Measurements from ENCODE around the gene CTNND2. TPM values are rescaled to one million over a fixed set of nuclear protein-coding genes. Genes with fewer than 3 reads are reported as not detected.

Gene CTNND2
- polyA plus RNA-seq, 1 donor from 2014 or later = 67.0 TPM

DNA sequence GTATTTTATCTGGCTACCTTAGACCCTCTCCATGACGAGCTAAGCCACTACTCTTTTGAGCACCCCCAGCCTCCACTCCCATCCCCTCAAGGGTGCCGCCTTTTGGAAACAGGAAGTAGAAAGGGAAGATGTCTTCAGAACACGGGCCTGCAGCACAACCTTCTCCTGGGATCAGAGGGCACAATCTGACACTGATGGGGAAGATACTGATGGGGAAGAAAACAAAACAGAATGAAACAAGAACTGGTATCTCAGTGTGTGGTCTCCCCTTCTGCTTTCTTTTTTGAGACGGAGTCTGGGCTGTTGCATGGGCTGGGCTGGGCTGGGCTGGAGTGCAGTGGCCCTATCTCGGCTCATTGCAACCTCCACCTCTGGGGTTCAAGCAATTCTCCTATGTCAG lies 603.5 kb downstream of the CTNND2 start:
- Histone ChIP-seq H3K4me2 (ENCODE audit: low read length) (no peak overlapping the region), H3K9me3 (ENCODE audit: low read length) (no peaks in the 10 kb centered on the region), H3K27ac (ENCODE audit: low read length) (no peak overlapping the region), H3F3A (ENCODE audit: insufficient read depth, low read length, poor library complexity, severe bottlenecking) (no peaks in the 10 kb centered on the region), H3K9ac (ENCODE audit: low read length) (no peak overlapping the region), H3K36me3 (ENCODE audit: insufficient read depth, low read length) (no peaks in the 10 kb centered on the region), H3K27me3 (ENCODE audit: insufficient read depth, low read depth, low read length) (no peaks in the 10 kb centered on the region), H4K20me1 (ENCODE audit: insufficient read depth) (no peaks in the 10 kb centered on the region), H3K9me2 (ENCODE audit: insufficient read depth, low read length) (no peaks in the 10 kb centered on the region), H2AFZ (ENCODE audit: low read depth, low read length) (no peak overlapping the region), H3K4me3 (ENCODE audit: low read length) (no peak overlapping the region), H3K79me2 (replicated peaks; ENCODE audit: insufficient read depth, low read length) (no peaks in the 10 kb centered on the region)
- TF ChIP-seq SMC3 (conservative IDR thresholded peaks at IDR 0.05; ENCODE audit: poor library complexity) (no peak), EZH2 (IDR thresholded peaks at IDR 0.05; ENCODE audit: borderline replicate concordance, insufficient read depth, low read length, poor library complexity, severe bottlenecking) (no peak), EP300 (conservative IDR thresholded peaks at IDR 0.05; ENCODE audit: poor library complexity, severe bottlenecking) (no peak), POLR2AphosphoS5 (IDR thresholded peaks at IDR 0.05) (no peak), RAD21 (conservative IDR thresholded peaks at IDR 0.05) (no peak), MXI1 (conservative IDR thresholded peaks at IDR 0.05; ENCODE audit: poor library complexity, severe bottlenecking) (no peak), TAF1 (IDR thresholded peaks at IDR 0.05; ENCODE audit: low read depth) (no peak)
- TF ChIP-seq, protein P1, sequence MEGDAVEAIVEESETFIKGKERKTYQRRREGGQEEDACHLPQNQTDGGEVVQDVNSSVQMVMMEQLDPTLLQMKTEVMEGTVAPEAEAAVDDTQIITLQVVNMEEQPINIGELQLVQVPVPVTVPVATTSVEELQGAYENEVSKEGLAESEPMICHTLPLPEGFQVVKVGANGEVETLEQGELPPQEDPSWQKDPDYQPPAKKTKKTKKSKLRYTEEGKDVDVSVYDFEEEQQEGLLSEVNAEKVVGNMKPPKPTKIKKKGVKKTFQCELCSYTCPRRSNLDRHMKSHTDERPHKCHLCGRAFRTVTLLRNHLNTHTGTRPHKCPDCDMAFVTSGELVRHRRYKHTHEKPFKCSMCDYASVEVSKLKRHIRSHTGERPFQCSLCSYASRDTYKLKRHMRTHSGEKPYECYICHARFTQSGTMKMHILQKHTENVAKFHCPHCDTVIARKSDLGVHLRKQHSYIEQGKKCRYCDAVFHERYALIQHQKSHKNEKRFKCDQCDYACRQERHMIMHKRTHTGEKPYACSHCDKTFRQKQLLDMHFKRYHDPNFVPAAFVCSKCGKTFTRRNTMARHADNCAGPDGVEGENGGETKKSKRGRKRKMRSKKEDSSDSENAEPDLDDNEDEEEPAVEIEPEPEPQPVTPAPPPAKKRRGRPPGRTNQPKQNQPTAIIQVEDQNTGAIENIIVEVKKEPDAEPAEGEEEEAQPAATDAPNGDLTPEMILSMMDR (IDR thresholded peaks at IDR 0.05; ENCODE audit: poor library complexity, severe bottlenecking) = no peak
- TF ChIP-seq, protein P2, sequence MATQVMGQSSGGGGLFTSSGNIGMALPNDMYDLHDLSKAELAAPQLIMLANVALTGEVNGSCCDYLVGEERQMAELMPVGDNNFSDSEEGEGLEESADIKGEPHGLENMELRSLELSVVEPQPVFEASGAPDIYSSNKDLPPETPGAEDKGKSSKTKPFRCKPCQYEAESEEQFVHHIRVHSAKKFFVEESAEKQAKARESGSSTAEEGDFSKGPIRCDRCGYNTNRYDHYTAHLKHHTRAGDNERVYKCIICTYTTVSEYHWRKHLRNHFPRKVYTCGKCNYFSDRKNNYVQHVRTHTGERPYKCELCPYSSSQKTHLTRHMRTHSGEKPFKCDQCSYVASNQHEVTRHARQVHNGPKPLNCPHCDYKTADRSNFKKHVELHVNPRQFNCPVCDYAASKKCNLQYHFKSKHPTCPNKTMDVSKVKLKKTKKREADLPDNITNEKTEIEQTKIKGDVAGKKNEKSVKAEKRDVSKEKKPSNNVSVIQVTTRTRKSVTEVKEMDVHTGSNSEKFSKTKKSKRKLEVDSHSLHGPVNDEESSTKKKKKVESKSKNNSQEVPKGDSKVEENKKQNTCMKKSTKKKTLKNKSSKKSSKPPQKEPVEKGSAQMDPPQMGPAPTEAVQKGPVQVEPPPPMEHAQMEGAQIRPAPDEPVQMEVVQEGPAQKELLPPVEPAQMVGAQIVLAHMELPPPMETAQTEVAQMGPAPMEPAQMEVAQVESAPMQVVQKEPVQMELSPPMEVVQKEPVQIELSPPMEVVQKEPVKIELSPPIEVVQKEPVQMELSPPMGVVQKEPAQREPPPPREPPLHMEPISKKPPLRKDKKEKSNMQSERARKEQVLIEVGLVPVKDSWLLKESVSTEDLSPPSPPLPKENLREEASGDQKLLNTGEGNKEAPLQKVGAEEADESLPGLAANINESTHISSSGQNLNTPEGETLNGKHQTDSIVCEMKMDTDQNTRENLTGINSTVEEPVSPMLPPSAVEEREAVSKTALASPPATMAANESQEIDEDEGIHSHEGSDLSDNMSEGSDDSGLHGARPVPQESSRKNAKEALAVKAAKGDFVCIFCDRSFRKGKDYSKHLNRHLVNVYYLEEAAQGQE (IDR thresholded peaks at IDR 0.05; ENCODE audit: borderline replicate concordance) = no peak

DNA sequence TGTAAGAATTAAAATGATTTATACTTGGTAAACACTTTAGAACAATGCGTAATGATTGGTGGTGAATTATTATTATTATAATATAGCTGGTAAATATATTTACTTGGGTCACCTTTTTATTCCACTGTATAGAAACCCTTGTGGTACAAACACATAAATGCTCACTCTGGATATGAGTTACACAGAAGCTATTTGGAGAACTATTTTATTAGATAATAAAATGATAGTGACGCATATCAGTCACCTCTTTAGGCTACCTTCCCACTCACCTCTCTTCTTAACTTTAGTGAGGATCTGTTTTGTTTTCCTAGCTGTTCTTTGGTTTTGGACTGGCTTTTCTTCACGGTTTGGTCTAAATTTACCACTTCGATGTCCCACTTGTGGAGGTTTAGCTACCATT lies 605.4 kb downstream of the CTNND2 start:
- Histone ChIP-seq H3K4me3 (ENCODE audit: low read length) (no peak overlapping the region), H2AFZ (ENCODE audit: low read depth, low read length) (no peak overlapping the region), H3K27me3 (ENCODE audit: insufficient read depth, low read depth, low read length) (no peaks in the 10 kb centered on the region), H3K9ac (ENCODE audit: low read length) (no peak overlapping the region), H3K36me3 (ENCODE audit: insufficient read depth, low read length) (no peaks in the 10 kb centered on the region), H3K9me3 (ENCODE audit: low read length) (no peaks in the 10 kb centered on the region), H3K27ac (ENCODE audit: low read length) (no peak overlapping the region), H4K20me1 (ENCODE audit: insufficient read depth) (no peaks in the 10 kb centered on the region), H3K9me2 (ENCODE audit: insufficient read depth, low read length) (no peaks in the 10 kb centered on the region), H3F3A (ENCODE audit: insufficient read depth, low read length, poor library complexity, severe bottlenecking) (no peaks in the 10 kb centered on the region), H3K4me2 (ENCODE audit: low read length) (no peak overlapping the region), H3K79me2 (replicated peaks; ENCODE audit: insufficient read depth, low read length) (no peaks in the 10 kb centered on the region)
- TF ChIP-seq TAF1 (IDR thresholded peaks at IDR 0.05; ENCODE audit: low read depth) (no peak), MXI1 (conservative IDR thresholded peaks at IDR 0.05; ENCODE audit: poor library complexity, severe bottlenecking) (no peak), EP300 (conservative IDR thresholded peaks at IDR 0.05; ENCODE audit: poor library complexity, severe bottlenecking) (no peak), SMC3 (conservative IDR thresholded peaks at IDR 0.05; ENCODE audit: poor library complexity) (no peak), RAD21 (conservative IDR thresholded peaks at IDR 0.05) (no peak), POLR2AphosphoS5 (IDR thresholded peaks at IDR 0.05) (no peak), EZH2 (IDR thresholded peaks at IDR 0.05; ENCODE audit: borderline replicate concordance, insufficient read depth, low read length, poor library complexity, severe bottlenecking) (no peak)
- TF ChIP-seq, protein P2 (IDR thresholded peaks at IDR 0.05; ENCODE audit: borderline replicate concordance) = no peak
- TF ChIP-seq, protein P1 (IDR thresholded peaks at IDR 0.05; ENCODE audit: poor library complexity, severe bottlenecking) = no peak
